Right hindlimb (tissue), 1 donor: ENCODE data around the gene NKD2.
A peak's percentile ranks its signal among the peaks of the same experiment; 100 is the strongest.

Experiments used
- DNase-seq: peaks from one replicate; pipeline ENCODE4 v3.0.0-alpha.2; 2018

NKD2 gene

GRCh38 chr5:1001406-1002270 is 7.0 kb upstream of the NKD2 start:
- DNase-seq: peak; percentile 15

- DNase-seq: no peak
These were observed 6.4 kb upstream of the NKD2 start for GRCh38 chr5:1002271-1002546.

GRCh38 chr5:1002836-1003235 is 5.8 kb upstream of the NKD2 start:
- DNase-seq: peak; percentile 6

GRCh38 chr5:1003296-1003937 is 5.2 kb upstream of the NKD2 start:
- DNase-seq: peak; percentile 27

GRCh38 chr5:1004461-1005248 is 3.9 kb upstream of the NKD2 start:
- DNase-seq: peak; percentile 61

- no peak for DNase-seq
These were observed 3.3 kb upstream of the NKD2 start for GRCh38 chr5:1005249-1005851.

- DNase-seq: peak; percentile 12
These were observed 2.5 kb upstream of the NKD2 start for GRCh38 chr5:1005904-1006655.

- DNase-seq: peak; percentile 15
These were observed 1.9 kb upstream of the NKD2 start for GRCh38 chr5:1006656-1007071.

- peak; percentile 15 for DNase-seq
These were observed 1.4 kb upstream of the NKD2 start for GRCh38 chr5:1007221-1007680.

GRCh38 chr5:1007681-1008450 is 736 bp upstream of the NKD2 start:
- DNase-seq: peak; percentile 16

- DNase-seq: peak; percentile 24
These were observed 968 bp downstream of the NKD2 start for GRCh38 chr5:1009359-1010180.

GRCh38 chr5:1010181-1010510 is 1.5 kb downstream of the NKD2 start:
- DNase-seq: no peak

GRCh38 chr5:1010641-1011046 is 2.0 kb downstream of the NKD2 start:
- DNase-seq: no peak

GRCh38 chr5:1011226-1011631 is 2.6 kb downstream of the NKD2 start:
- no peak for DNase-seq

- no peak for DNase-seq
These were observed 3.2 kb downstream of the NKD2 start for GRCh38 chr5:1011741-1012312.

- DNase-seq: no peak
These were observed 3.8 kb downstream of the NKD2 start for GRCh38 chr5:1012313-1012841.

GRCh38 chr5:1012900-1013237 is 4.3 kb downstream of the NKD2 start:
- DNase-seq: no peak

- DNase-seq: no peak
These were observed 4.8 kb downstream of the NKD2 start for GRCh38 chr5:1013238-1013947.

- DNase-seq: no peak
These were observed 5.3 kb downstream of the NKD2 start for GRCh38 chr5:1013948-1014301.

- no peak for DNase-seq
These were observed 5.7 kb downstream of the NKD2 start for GRCh38 chr5:1014346-1014745.
